MG63 (cell line): ENCODE measurements around the gene TTC28. TPM values are rescaled to one million over a fixed set of nuclear protein-coding genes. Genes with fewer than 3 reads are reported as not detected.

ENCODE experiments used
- DNase-seq: peaks from one replicate; pipeline ENCODE4 v3.0.0-alpha.2; 2020
- H3K27me3 ChIP-seq: fragments of 250-450 bp; sonication (Bioruptor Pico); 2 replicates; pipeline ENCODE4 v1.5.1; 2020; ENCODE audit warnings: mild to moderate bottlenecking, moderate library complexity
- H3K36me3 ChIP-seq: fragments of 250-450 bp; sonication (Bioruptor Pico); 2 replicates; pipeline ENCODE4 v1.5.1; 2020; ENCODE audit warnings: mild to moderate bottlenecking, moderate library complexity
- H3K4me3 ChIP-seq: fragments of 250-450 bp; sonication (Bioruptor Pico); 2 replicates; pipeline ENCODE4 v1.5.1; 2020; ENCODE audit warnings: mild to moderate bottlenecking, moderate library complexity
- H3K9me3 ChIP-seq: fragments of 250-450 bp; sonication (Bioruptor Pico); 2 replicates; pipeline ENCODE4 v1.5.1; 2020; ENCODE audit warnings: mild to moderate bottlenecking, moderate library complexity
- total RNA-seq: library from RNA; depleted of rRNA; stranded (reverse); fragments of >200 nt; shearing (Covaris generic); gene quantifications from 2 replicates; pipeline ENCODE4 v1.2.3, GENCODE V29; 2014; ENCODE audit warnings: low replicate concordance

Gene TTC28
- total RNA-seq, 1 experiment from 2014 or later: 3.1 TPM

GRCh38 chr22:27992294-27993165 is 687.1 kb downstream of the TTC28 start:
- no peaks in the 10 kb centered on the region for H3K9me3 ChIP-seq
- H3K27me3 ChIP-seq: no peaks in the 10 kb centered on the region
- H3K4me3 ChIP-seq: no peak overlapping the region
- no peak for DNase-seq
- H3K36me3 ChIP-seq: no peaks in the 10 kb centered on the region; the same call in 1 of the 2 replicates

GRCh38 chr22:27991586-27992293 is 687.9 kb downstream of the TTC28 start:
- no peak for DNase-seq
- no peaks in the 10 kb centered on the region; the same call in 1 of the 2 replicates for H3K36me3 ChIP-seq
- H3K9me3 ChIP-seq: no peaks in the 10 kb centered on the region
- no peaks in the 10 kb centered on the region for H3K27me3 ChIP-seq
- no peak overlapping the region for H3K4me3 ChIP-seq

GRCh38 chr22:27990879-27991278 is 688.8 kb downstream of the TTC28 start:
- no peaks in the 10 kb centered on the region for H3K9me3 ChIP-seq
- peak; percentile 10 for DNase-seq
- H3K27me3 ChIP-seq: no peaks in the 10 kb centered on the region
- H3K4me3 ChIP-seq: no peak overlapping the region
- no peaks in the 10 kb centered on the region; the same call in 1 of the 2 replicates for H3K36me3 ChIP-seq

- Histone ChIP-seq H3K4me3 (no peak overlapping the region), H3K9me3 (no peaks in the 10 kb centered on the region), H3K36me3 (no peaks in the 10 kb centered on the region; the same call in none of the 2 replicates), H3K27me3 (no peaks in the 10 kb centered on the region)
- DNase-seq: no peak
Observed at GRCh38 chr22:27990451-27990840, 689.2 kb downstream of the TTC28 start.

- H3K4me3 ChIP-seq: no peak overlapping the region
- DNase-seq: no peak
- no peaks in the 10 kb centered on the region for H3K27me3 ChIP-seq
- H3K36me3 ChIP-seq: no peaks in the 10 kb centered on the region; the same call in 1 of the 2 replicates
- no peaks in the 10 kb centered on the region for H3K9me3 ChIP-seq
Observed at GRCh38 chr22:27989758-27990450, 689.7 kb downstream of the TTC28 start.

GRCh38 chr22:27988704-27989103 is 690.9 kb downstream of the TTC28 start:
- Histone ChIP-seq H3K9me3 (no peaks in the 10 kb centered on the region), H3K36me3 (no peaks in the 10 kb centered on the region; the same call in 1 of the 2 replicates), H3K4me3 (no peak overlapping the region), H3K27me3 (no peaks in the 10 kb centered on the region)
- no peak for DNase-seq

- peak; percentile 7 for DNase-seq
- no peaks in the 10 kb centered on the region for H3K9me3 ChIP-seq
- H3K27me3 ChIP-seq: no peaks in the 10 kb centered on the region
- H3K4me3 ChIP-seq: no peak overlapping the region
- H3K36me3 ChIP-seq: no peaks in the 10 kb centered on the region; the same call in 1 of the 2 replicates
Observed at GRCh38 chr22:27987557-27987956, 692.1 kb downstream of the TTC28 start.

GRCh38 chr22:27986937-27987336 is 692.7 kb downstream of the TTC28 start:
- no peaks in the 10 kb centered on the region for H3K27me3 ChIP-seq
- DNase-seq: no peak
- H3K9me3 ChIP-seq: no peaks in the 10 kb centered on the region
- H3K4me3 ChIP-seq: no peak overlapping the region
- H3K36me3 ChIP-seq: no peaks in the 10 kb centered on the region; the same call in 1 of the 2 replicates

- Histone ChIP-seq H3K27me3 (no peaks in the 10 kb centered on the region), H3K9me3 (no peaks in the 10 kb centered on the region), H3K4me3 (no peak overlapping the region), H3K36me3 (no peaks in the 10 kb centered on the region; the same call in 1 of the 2 replicates)
- DNase-seq: no peak
Observed at GRCh38 chr22:27986459-27986858, 693.2 kb downstream of the TTC28 start.

- no peaks in the 10 kb centered on the region for H3K9me3 ChIP-seq
- no peaks in the 10 kb centered on the region; the same call in 1 of the 2 replicates for H3K36me3 ChIP-seq
- no peaks in the 10 kb centered on the region for H3K27me3 ChIP-seq
- H3K4me3 ChIP-seq: no peak overlapping the region
- no peak for DNase-seq
Observed at GRCh38 chr22:27985323-27986275, 694.0 kb downstream of the TTC28 start.

GRCh38 chr22:27984723-27985122 is 694.9 kb downstream of the TTC28 start:
- no peak overlapping the region for H3K4me3 ChIP-seq
- no peak for DNase-seq
- no peaks in the 10 kb centered on the region; the same call in 1 of the 2 replicates for H3K36me3 ChIP-seq
- no peaks in the 10 kb centered on the region for H3K27me3 ChIP-seq
- no peaks in the 10 kb centered on the region for H3K9me3 ChIP-seq

- Histone ChIP-seq H3K9me3 (no peaks in the 10 kb centered on the region), H3K27me3 (no peaks in the 10 kb centered on the region), H3K4me3 (no peak overlapping the region), H3K36me3 (no peaks in the 10 kb centered on the region; the same call in 1 of the 2 replicates)
- DNase-seq: no peak
Observed at GRCh38 chr22:27984001-27984695, 695.5 kb downstream of the TTC28 start.

GRCh38 chr22:27983361-27983791 is 696.3 kb downstream of the TTC28 start:
- no peak overlapping the region for H3K4me3 ChIP-seq
- DNase-seq: no peak
- H3K27me3 ChIP-seq: no peaks in the 10 kb centered on the region
- H3K36me3 ChIP-seq: no peaks in the 10 kb centered on the region; the same call in 1 of the 2 replicates
- H3K9me3 ChIP-seq: no peaks in the 10 kb centered on the region

GRCh38 chr22:27982630-27983180 is 696.9 kb downstream of the TTC28 start:
- Histone ChIP-seq H3K36me3 (peaks cover 2% of the 10 kb centered on the region; the same call in 1 of the 2 replicates), H3K9me3 (no peaks in the 10 kb centered on the region), H3K4me3 (no peak overlapping the region), H3K27me3 (no peaks in the 10 kb centered on the region)
- DNase-seq: no peak

- no peak for DNase-seq
- no peak overlapping the region for H3K4me3 ChIP-seq
- H3K36me3 ChIP-seq: peaks cover 2% of the 10 kb centered on the region; the same call in 1 of the 2 replicates
- no peaks in the 10 kb centered on the region for H3K27me3 ChIP-seq
- no peaks in the 10 kb centered on the region for H3K9me3 ChIP-seq
Observed at GRCh38 chr22:27982106-27982505, 697.5 kb downstream of the TTC28 start.
